Measurements from ENCODE around the gene TIMM44. TPM values are rescaled to one million over a fixed set of nuclear protein-coding genes. Genes with fewer than 3 reads are reported as not detected.

The TIMM44 gene
- total and polyA plus RNA-seq, 2 of the 8 experiments (the other 6 are each of a cell fraction or from before 2014, with no cell fraction given), result 131 to 150 TPM

GRCh38 chr19:7968796-7969554 lies 25.5 kb upstream of the TIMM44 start:
- peak overlapping the region in 1 of 4 experiments; percentile 14; a peak in 2 of 8 replicates for H3K4me3 ChIP-seq (ENCODE audit: extremely low read depth in 1 of 4, insufficient read depth in 2 of 4, low read depth in 3 of 4, low read length in 4 of 4)
- H3K4me2 ChIP-seq (ENCODE audit: insufficient read depth in 1 of 2, low read depth in 2 of 2, low read length in 2 of 2), result peak overlapping the region; percentile 32 to 58; a peak in 2 of 4 replicates
- 0 out of 2 replicates have a peak, but pooled peaks have one; percentile 34 for TF ChIP-seq ATF2 (IDR thresholded peaks at IDR 0.05; ENCODE audit: low read length)
- no peak for TF ChIP-seq E2F6 (IDR thresholded peaks at IDR 0.05)
- no peaks in the 10 kb centered on the region for H3K27me3 ChIP-seq (replicated peaks in 1 of 4; ENCODE audit: control insufficient read depth in 3 of 4, extremely low read depth in 1 of 4, insufficient read depth in 3 of 4, low read length in 3 of 4)
- no peak overlapping the region for H4K5ac ChIP-seq (ENCODE audit: insufficient read length, low read depth, low read length)
- ChIA-PET CTCF (ENCODE audit: partially characterized antibody) (interaction anchor here (0.6 to 4.9 kb wide), 17 partner anchors 14 to 468 kb away, joined by 3 to 36 read pairs (median 4); partner anchors contain the start of gene TIMM44), POLR2A (ENCODE audit: partially characterized antibody) (interaction anchor here (0.8 to 6.2 kb wide), 10 partner anchors 9 to 100 kb away, joined by 3 to 55 read pairs (median 6); partner anchors contain the start of genes CTXN1 and TIMM44)
- H3K23ac ChIP-seq (ENCODE audit: insufficient read length), result no peak overlapping the region
- H3K4me1 ChIP-seq (replicated peaks in 1 of 4; ENCODE audit: control insufficient read depth in 3 of 4, insufficient read depth in 4 of 4, low read length in 3 of 4), result peaks cover 0 to 10% (median 9%) of the 10 kb centered on the region in 4 experiments; a peak in 6 of 7 replicates
- 92% methylated on average over 20 of the region's 20 CpGs; no CpG with 5 or more reads in 1 of the 2 experiments for WGBS, 2 experiments (ENCODE audit: extremely low coverage in 1 of 2, insufficient coverage in 1 of 2, insufficient read length in 1 of 2, insufficient replicate concordance in 2 of 2, low coverage in 1 of 2, low lambda C conversion rate in 2 of 2, missing lambda C conversion rate in 1 of 2)
- no peak overlapping the region for H3K4ac ChIP-seq (replicated peaks; ENCODE audit: insufficient read length, low read depth, low read length)
- no peak overlapping the region; the same call in 1 of the 2 replicates for H4K8ac ChIP-seq (ENCODE audit: extremely low read depth, insufficient read depth, low read length)
- FAIRE-seq (no peak), DNase-seq (ENCODE audit: low read depth in 1 of 2, low spot score in 2 of 2) (no peak)
- H2AK5ac ChIP-seq (ENCODE audit: low read depth, low read length), result no peak overlapping the region
- H3K27ac ChIP-seq (ENCODE audit: low read depth, low read length), result peak overlapping the region; percentile 49; the same call in 1 of the 2 replicates
- peaks cover 26 to 53% (median 53%) of the 10 kb centered on the region in 4 experiments for H3K36me3 ChIP-seq (ENCODE audit: control insufficient read depth in 2 of 4, insufficient read depth in 4 of 4, low read length in 3 of 4)
- peak overlapping the region; percentile 25 for H3K18ac ChIP-seq (ENCODE audit: extremely low read depth, low read length)
- peak overlapping the region in 3 of 4 experiments; percentile 4 to 40 (median 10); a peak in 3 of 7 replicates for H3K9ac ChIP-seq (replicated peaks in 1 of 4; ENCODE audit: extremely low read depth in 1 of 4, low read depth in 3 of 4, low read length in 3 of 4)
- H2BK120ac ChIP-seq (replicated peaks; ENCODE audit: low read depth, low read length), result no peak overlapping the region
- H3K9me3 ChIP-seq (ENCODE audit: insufficient read depth in 2 of 2, low read depth in 1 of 2, low read length in 1 of 2), result no peaks in the 10 kb centered on the region
- H3K56ac ChIP-seq (replicated peaks; ENCODE audit: insufficient read length, low read depth, low read length), result no peak overlapping the region
- no peak overlapping the region for H2BK20ac ChIP-seq (ENCODE audit: low read length)
- peak overlapping the region; percentile 28 for H2BK5ac ChIP-seq (ENCODE audit: low read depth, low read length)
- H2BK15ac ChIP-seq (ENCODE audit: low read length), result no peak overlapping the region
- no peak overlapping the region for H2AFZ ChIP-seq (ENCODE audit: low read length)
- no peak overlapping the region for H4K91ac ChIP-seq (replicated peaks; ENCODE audit: insufficient read length, low read length)
- H3K14ac ChIP-seq (ENCODE audit: insufficient read length), result no peak overlapping the region
- H3K79me1 ChIP-seq (ENCODE audit: low read depth, low read length), result no peaks in the 10 kb centered on the region; the same call in none of the 2 replicates
- peaks cover 4 to 29% of the 10 kb centered on the region in 2 experiments for H4K20me1 ChIP-seq (replicated peaks in 1 of 2; ENCODE audit: control insufficient read depth in 1 of 2, insufficient read depth in 2 of 2, low read length in 2 of 2)
- H3K23me2 ChIP-seq (ENCODE audit: low read depth, low read length), result no peaks in the 10 kb centered on the region
- peaks cover 0 to 3% of the 10 kb centered on the region in 2 experiments; a peak in 1 of 4 replicates for H3K79me2 ChIP-seq (ENCODE audit: control insufficient read depth in 1 of 2, insufficient read depth in 2 of 2, low read length in 2 of 2)
- no peak overlapping the region for H2BK12ac ChIP-seq (ENCODE audit: low read depth, low read length)
